SH-SY5Y (cell line): ENCODE data around the gene PCAT6.

Source experiments
- GATA2 ChIP-seq: IDR thresholded peaks from 2 replicates; pipeline ENCODE4 v1.6.1; 2011; ENCODE audit warnings: mild to moderate bottlenecking, low read depth, low read length
- GATA3 ChIP-seq: IDR thresholded peaks from 2 replicates; pipeline ENCODE4 v1.6.1; 2011; ENCODE audit warnings: low read depth, mild to moderate bottlenecking, low read length, moderate library complexity

The PCAT6 gene

DNA sequence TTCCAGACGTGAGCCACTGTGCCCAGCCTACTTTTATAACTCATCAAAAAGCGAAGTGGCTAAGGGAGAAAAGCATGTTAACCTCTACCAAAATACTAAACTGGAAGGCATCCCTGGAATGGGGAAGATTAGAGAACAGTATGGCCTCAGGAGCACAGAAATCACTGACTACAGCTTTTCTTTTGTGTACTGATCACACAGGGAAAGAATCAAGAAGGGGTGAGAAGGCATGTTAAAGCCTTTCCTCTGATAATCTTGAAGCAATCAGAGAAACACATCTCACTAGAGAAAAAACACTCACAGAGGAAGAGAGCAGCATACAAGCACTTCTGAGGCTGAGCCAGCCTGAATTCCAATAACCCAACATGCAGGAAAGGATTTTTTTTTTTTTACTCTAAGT, 10.7 kb downstream of the PCAT6 start:
- no peak for TF ChIP-seq GATA2
- no peak for TF ChIP-seq GATA3

DNA sequence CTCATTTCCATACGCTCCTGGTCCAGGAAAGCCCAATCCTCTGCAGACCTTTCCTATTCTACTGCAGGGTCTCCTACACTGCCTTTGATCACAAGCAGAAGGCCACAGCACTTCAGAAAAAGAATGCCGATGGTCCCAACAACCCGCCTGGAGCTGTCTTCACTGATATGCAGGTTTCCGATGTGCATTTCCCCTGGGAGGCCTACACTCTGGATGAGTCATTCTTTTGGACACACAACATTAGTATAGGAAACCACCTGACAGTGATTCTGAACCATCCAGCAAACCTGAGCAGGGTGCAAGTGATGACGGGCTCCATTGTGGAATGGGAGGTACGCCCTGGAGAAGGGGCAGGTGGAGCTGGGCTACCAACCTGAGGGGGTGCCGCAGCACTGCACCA, 15.0 kb downstream of the PCAT6 start:
- TF ChIP-seq GATA2 = no peak
- TF ChIP-seq GATA3 = no peak

DNA sequence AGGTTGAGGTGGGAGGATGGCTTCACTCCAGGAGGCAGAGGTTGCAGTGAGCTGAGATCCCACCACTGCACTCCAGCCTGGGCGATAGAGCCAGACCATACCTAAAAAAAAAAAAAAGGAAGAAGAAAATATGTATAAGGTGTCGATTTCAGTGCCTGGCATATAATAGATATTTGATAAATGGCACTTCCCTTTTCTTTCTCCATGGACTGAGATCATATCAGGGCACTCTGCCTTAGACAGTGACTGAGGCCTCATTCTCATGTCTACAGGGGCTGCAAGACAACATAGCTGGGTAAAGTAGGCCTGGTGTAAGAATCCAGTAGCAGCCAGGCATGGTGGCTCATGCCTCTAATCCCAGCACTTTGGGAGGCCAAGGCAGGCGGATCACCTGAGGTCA, 21.2 kb downstream of the PCAT6 start:
- TF ChIP-seq GATA2 (no peak), GATA3 (no peak)

DNA sequence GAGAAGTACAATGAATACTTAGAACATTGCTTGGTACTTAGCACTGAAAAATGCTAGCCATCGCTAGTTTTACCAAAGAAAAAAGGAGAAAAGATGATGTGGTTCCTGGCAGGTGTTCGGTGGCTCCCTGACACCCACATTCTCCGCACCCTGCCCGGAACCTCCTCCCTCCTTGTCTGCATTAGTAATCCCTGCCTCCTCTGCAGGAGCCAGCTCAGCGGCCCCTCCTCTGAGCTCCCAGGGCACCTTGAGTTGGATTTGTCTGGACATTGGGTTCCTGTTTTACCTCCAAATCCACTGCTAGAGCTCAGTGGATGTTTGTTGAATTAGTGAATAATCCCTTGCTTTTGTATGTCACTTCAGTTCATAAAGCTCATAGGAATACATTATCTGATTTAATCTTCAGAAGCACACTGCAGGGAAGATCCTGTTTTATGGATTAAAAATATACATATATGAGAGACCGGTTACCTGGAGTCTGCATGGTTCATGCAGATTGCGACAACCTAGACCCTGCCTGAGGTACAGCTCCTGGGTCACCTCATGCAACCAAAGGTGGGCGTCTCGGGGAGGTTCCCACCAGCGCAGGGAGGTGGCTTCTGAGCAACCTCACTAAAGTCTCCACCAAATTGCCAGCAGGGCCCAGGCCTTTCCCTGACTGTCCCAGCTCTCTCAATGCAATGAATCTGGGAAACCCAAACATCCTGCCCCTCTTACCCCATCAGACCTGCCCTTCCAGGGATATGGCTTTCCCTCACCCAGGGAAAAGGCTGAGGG, 24.2 kb downstream of the PCAT6 start:
- no peak for TF ChIP-seq GATA2
- no peak for TF ChIP-seq GATA3

DNA sequence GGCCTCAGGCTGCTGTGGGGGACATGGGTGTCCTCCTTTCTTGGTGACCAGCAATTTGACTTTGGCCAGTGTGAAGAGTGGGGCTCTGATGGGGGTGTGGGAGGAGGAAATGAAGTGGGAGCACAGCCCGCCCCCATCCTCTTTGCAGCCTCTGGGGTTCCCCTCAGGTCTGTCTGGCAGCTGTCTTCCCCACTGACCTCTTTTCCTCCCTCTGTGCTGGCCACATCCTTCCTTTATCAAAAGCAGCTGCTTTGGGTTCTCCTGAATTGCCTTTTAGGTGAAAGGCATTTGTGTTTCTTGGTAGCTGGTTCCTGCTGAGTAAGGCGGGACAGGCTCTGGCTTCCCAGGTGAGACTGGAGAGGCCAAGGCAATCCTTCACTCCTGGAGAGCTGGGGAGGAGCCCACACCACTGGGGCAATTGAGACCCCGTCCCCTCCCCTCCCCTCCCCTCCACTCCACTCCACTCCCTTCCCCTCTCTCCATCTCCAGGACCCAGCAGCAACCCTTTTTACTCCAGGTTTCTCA, 24.9 kb downstream of the PCAT6 start:
- TF ChIP-seq GATA3 (no peak), GATA2 (no peak)

DNA sequence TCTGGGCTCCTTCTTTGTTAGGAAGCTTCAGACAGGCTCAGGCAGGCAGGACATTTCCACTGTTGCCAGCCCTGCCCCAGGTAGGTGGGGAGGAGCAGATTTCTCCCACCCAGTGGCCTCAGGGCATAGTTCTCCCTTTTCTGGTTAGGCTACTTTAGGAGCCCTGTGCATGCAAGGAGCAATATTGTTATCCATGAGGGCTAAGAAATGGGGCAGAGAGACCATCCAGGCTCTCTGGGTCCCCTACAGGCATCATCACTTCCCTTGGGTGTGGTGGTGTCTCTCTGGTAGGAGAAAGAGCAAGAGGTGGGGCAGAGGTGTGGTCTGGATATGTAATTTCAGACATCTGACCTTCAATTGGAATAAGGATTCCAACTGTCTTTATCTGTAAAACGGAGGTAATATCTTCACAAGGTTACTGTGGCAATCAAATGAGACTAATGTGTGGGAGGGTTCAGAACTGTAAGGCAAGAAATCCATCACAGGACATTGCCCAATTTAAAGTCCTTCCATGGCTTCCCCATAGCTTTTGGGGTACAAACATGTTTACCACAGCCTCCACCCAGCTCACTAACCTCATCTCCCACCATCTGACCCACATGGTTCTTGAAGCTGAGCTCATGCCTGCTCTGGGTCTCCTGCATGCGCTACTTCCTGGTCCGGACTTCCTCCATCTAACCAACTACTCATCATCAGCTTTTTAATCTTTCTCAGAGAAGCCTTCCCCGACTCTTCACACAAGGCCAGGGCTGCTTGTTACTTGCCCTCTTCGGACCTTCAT, 26.1 kb downstream of the PCAT6 start:
- TF ChIP-seq GATA3 = no peak
- TF ChIP-seq GATA2 = no peak

DNA sequence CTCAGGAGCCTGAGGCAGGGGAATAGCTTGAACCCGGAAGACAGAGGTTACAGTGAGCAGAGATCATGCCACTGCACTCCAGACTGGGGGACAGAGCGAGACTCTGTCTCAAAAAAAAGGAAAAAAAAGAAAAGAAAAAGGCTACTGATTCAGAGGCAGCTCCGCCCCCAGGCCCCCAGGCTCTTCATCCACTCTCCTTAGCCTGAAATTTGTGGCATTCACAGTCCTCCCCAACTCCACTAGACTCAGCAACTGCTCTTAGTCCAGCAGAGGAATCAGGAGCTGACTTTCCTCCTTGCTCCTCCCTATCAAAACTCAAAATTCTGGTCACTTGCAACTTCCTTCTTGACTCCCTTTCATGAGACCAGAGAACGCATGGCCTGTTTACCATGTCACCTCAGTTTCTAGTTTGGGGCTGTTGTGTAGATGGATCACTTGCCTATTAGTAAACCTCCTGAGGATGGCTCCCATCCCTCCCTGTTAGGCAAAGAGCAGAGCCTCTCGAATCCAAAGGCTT, 27.1 kb downstream of the PCAT6 start:
- TF ChIP-seq GATA3 = no peak
- no peak for TF ChIP-seq GATA2

DNA sequence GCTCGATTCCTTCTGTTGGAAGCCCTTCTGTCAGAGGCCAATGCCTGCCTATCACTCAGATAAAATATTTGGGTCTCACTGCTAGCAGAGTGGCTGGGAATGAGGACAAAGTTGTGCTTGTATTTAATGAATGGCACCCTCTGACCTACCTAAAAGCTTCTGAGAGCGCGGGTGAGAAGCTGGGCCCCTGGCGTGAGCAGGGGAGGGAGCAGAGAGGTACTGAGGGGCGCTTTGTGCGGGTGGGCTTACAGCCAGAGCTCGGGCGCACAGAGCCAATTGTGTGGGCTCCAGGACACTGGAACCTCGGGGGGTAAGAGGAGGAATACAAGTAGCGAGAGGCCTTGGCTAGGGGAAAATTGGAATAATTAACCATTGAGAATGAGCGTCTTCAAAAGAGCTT, 32.3 kb downstream of the PCAT6 start:
- no peak for TF ChIP-seq GATA3
- TF ChIP-seq GATA2 = no peak

DNA sequence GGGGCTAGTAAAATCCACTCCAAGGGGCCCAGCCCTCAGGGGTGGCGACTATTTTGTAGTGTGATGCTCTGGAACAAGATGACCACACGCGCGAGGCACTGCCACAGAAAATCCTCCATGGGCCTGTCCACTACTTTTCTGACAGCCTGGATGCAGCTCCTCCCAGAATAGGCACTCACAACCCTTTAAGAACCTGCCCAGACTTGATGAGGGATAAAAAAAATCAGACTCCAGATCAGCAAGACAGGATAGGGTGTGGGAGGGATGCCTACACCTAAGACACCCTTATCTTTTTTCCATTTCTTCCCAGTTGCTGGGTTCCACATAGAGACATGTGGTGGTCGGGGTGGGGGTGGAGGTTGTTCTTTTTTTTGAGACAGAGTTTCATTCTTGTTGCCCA, 33.5 kb downstream of the PCAT6 start:
- TF ChIP-seq GATA3 (no peak), GATA2 (no peak)

DNA sequence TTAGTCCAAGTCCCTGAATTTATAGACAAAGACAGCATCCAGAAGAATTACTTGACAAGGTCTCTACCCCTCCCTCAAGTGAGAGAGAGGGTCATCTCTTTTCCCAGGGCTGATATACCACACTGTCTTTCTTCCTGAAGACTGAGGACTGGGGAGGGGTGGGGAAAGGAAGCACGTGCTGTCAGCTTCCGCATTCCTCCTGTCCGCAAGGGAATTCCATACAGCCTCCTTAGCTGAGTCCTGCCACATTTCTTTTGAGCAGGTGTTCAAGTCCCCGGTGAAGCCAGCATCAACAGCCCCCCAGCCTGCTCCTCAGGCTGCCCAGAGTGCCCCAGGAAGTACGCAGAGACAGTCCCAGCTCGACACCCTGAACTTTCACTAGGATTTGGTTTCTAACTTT, 34.2 kb downstream of the PCAT6 start:
- no peak for TF ChIP-seq GATA3
- no peak for TF ChIP-seq GATA2

DNA sequence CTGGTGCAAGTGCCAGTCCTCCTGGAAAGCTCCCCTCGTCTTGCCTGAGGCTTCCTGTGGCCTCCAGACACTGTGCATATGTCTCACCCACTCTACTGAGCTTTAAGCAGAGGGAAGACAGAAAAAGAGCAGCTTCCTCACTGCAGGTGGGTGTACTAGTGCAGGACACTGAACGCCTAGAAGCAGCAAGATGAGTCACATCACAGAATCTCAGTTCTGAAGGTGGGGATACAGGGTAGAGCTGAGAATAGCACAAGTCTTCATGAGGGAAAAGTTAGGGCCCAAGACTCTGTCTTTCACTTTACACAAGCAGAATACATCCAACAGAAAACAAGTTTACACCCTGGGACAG, 37.4 kb downstream of the PCAT6 start:
- no peak for TF ChIP-seq GATA3
- TF ChIP-seq GATA2 = no peak

DNA sequence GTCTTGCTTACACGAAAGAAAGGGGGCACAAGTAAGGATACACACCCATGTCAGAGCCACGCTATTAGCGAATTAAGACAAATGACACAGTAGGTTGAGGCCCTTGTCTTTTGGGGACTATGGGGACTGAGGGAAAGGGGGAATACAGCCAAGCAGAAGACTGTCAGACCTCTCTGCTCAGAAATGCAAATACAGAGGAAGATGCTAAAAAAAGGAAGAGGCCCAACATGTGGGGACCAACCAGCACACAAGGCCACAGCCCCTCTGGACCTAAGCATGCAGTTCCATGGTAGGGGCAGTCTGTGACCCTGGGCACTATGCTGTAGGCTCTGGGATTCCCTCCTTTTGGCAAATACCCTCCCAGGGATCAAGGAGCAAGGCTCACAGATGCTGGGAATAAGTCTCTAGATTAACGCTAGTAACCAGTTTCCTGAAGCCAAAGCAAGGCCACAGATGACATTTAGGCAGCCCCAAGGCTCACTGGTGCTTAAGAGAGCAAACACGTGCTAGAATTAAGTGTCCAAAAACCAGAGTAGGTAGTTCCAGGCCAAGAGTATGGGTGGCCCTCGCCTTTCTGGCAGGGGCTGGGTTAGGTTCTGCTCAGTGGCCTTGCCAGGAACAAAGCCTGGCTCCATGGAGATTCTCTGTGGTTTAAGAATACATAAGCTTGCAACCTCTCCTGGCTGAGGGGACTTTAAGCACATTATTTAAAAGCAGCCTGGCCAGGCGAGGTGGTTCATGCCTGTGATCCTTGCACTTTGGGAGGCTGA, 40.0 kb downstream of the PCAT6 start:
- TF ChIP-seq GATA2 (no peak), GATA3 (no peak)

DNA sequence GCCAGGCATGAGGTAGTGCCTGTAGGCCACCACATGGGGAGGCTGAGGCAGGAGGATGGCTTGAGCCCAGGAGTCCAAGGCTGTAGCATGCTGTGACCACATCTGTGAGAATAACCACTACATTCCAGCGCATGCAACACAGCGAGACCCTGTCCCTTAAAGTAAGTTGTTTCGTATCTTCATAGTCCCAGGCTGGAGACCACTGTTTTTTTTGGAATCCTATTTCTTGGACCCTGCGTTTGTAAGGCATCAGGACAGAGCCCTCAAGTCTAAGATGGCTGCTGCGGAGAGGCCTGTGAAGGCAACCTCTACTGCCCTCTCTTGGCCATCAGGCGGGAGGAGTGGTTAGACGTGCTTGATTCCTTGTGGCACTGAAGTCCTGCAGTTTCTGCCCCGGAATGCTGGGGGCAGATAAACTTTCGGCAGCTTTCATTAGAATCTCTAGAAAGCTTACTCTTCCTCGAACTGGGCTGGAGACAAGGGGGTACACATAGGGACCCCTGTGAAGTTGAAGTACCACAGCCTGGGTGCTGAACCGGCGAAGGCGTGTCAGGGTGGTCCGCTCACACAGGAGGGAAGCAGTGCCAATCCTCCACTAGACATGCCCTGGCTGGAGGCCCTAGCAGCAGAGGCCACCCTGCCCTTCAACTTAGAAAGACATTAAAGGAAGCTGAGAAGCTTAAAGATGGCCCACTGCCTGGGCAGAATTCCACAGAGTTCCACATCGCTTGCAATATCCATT, 41.6 kb downstream of the PCAT6 start:
- TF ChIP-seq GATA3 = no peak
- TF ChIP-seq GATA2 = no peak
